Endothelial cell of umbilical vein (primary cell): Measurements from ENCODE around the gene METTL18. TPM values are rescaled to one million over a fixed set of nuclear protein-coding genes. Genes with fewer than 3 reads are reported as not detected.

Experiments used
- BruUV-seq: library from RNA; stranded (reverse); fragments of 400-500 nt; replicated peaks from 2 replicates; lab custom pipeline; 2021; lab: Mats Ljungman, UMichigan
- CTCF ChIA-PET: fragments of 300-600, 350-600 bp; sonication (Branson Sonifier 250); formaldehyde crosslinking; loops from one replicate; lab custom pipeline; 2021; ENCODE audit warnings: antibody characterized with exemption, inconsistent platforms; lab: Charles Lee
- POLR2A ChIA-PET: fragments of 300-600, 350-600 bp; sonication (Branson Sonifier 250); formaldehyde crosslinking; loops from one replicate; lab custom pipeline; 2021; ENCODE audit warnings: antibody characterized with exemption, inconsistent platforms; lab: Charles Lee
- DNase-seq: peaks from one replicate; pipeline ENCODE4 v3.0.0-alpha.2; 2011; ENCODE audit warnings: low read depth, low spot score
- FAIRE-seq: peaks from 2 replicates; lab custom pipeline; 2011; peaks lifted over from hg19 to GRCh38; lab: Jason Lieb, UNC
- H2AFZ ChIP-seq: 2 replicates; pipeline ENCODE4 v1.6.0; 2012; ENCODE audit warnings: low read depth, low read length, control low read depth, inconsistent platforms
- H3K27ac ChIP-seq: 2 replicates; pipeline ENCODE4 v1.5.1; 2011; ENCODE audit warnings: low read depth, mild to moderate bottlenecking, control low read depth, low read length, moderate library complexity; ENCODE audit not compliant: insufficient read depth
- H3K27me3 ChIP-seq, 2 experiments: 2 replicates each; pipeline versions ENCODE4 v1.6.0 to v1.6.1; 2011; ENCODE audit warnings: low read length in 2 of 2, mixed read lengths in 1 of 2; ENCODE audit not compliant: control insufficient read depth in 2 of 2, insufficient read depth in 2 of 2
- H3K36me3 ChIP-seq, 2 experiments: 2 replicates in 1 of 2; 3 replicates in 1 of 2; pipeline ENCODE4 v1.5.1; 2011; ENCODE audit warnings: low read length in 2 of 2, mild to moderate bottlenecking in 1 of 2, moderate library complexity in 1 of 2; ENCODE audit not compliant: control insufficient read depth in 2 of 2, insufficient read depth in 2 of 2; ENCODE audit errors: extremely low read depth in 1 of 2
- H3K4me1 ChIP-seq: 3 replicates; pipeline ENCODE4 v1.5.1; 2011; ENCODE audit warnings: mild to moderate bottlenecking, low read length; ENCODE audit not compliant: control insufficient read depth, insufficient read depth; ENCODE audit errors: extremely low read depth
- H3K4me2 ChIP-seq: 2 replicates; pipeline ENCODE4 v1.6.1; 2011; ENCODE audit warnings: low read length, control low read depth, mixed read lengths; ENCODE audit not compliant: insufficient read depth
- H3K4me3 ChIP-seq, 3 experiments: fragments of 200-600 bp in 1 of 3; sonication (generic), shearing (Covaris generic) in 1 of 3; replicated peaks in 1 of 3; 2 replicates each; pipeline ENCODE4 v1.5.1; 2011 to 2016; ENCODE audit warnings: control low read depth in 3 of 3, low read length in 3 of 3, mild to moderate bottlenecking in 2 of 3, inconsistent platforms in 1 of 3, low read depth in 1 of 3, moderate library complexity in 1 of 3; ENCODE audit not compliant: insufficient read depth in 1 of 3
- H3K79me2 ChIP-seq: 2 replicates; pipeline ENCODE4 v1.6.0; 2012; ENCODE audit warnings: low read length, inconsistent platforms; ENCODE audit not compliant: control insufficient read depth, insufficient read depth
- H3K9ac ChIP-seq: replicated peaks from 2 replicates; pipeline ENCODE3; 2011; ENCODE audit warnings: low read length, control low read depth; ENCODE audit not compliant: insufficient read depth; ENCODE audit errors: extremely low read depth
- H3K9me1 ChIP-seq: replicated peaks from 3 replicates; pipeline ENCODE4 v1.6.0; 2011; ENCODE audit warnings: mild to moderate bottlenecking, low read length; ENCODE audit not compliant: control insufficient read depth, insufficient read depth; ENCODE audit errors: extremely low read depth
- H3K9me3 ChIP-seq: replicated peaks from 2 replicates; pipeline ENCODE4 v1.5.1; 2012; ENCODE audit warnings: low read length, inconsistent platforms; ENCODE audit not compliant: control insufficient read depth, insufficient read depth
- H4K20me1 ChIP-seq: replicated peaks from 2 replicates; pipeline ENCODE3; 2011; ENCODE audit warnings: mild to moderate bottlenecking, low read length; ENCODE audit not compliant: control insufficient read depth, insufficient read depth; ENCODE audit errors: extremely low read depth
- CTCF ChIP-seq, 2 donors: IDR thresholded peaks; 1 replicate in 1 of 2; 2 replicates in 1 of 2; pipeline ENCODE4 v1.5.1; 2011; ENCODE audit warnings: low read length in 2 of 2, mild to moderate bottlenecking in 2 of 2, moderate library complexity in 2 of 2, control low read depth in 1 of 2, inconsistent platforms in 1 of 2, low read depth in 1 of 2; ENCODE audit not compliant: insufficient read depth in 1 of 2; ENCODE audit errors: extremely low read depth in 1 of 2
- EZH2 ChIP-seq: IDR thresholded peaks from 2 replicates; pipeline ENCODE4 v1.6.1; 2012; ENCODE audit warnings: borderline replicate concordance, low read depth, mild to moderate bottlenecking, moderate library complexity, low read length, inconsistent platforms; ENCODE audit not compliant: severe bottlenecking
- FOS ChIP-seq: IDR thresholded peaks from 2 replicates; pipeline ENCODE4 v1.6.1; 2011; ENCODE audit warnings: mild to moderate bottlenecking, low read length, moderate library complexity, borderline replicate concordance; ENCODE audit not compliant: insufficient read depth
- GATA2 ChIP-seq: IDR thresholded peaks from 2 replicates; pipeline ENCODE4 v1.7.0; 2011; ENCODE audit warnings: low read depth, mild to moderate bottlenecking, moderate library complexity, mixed read lengths, low read length; ENCODE audit not compliant: insufficient read length, insufficient read depth
- JUN ChIP-seq: IDR thresholded peaks from 2 replicates; pipeline ENCODE4 v1.6.1; 2011; ENCODE audit warnings: borderline replicate concordance, low read depth; ENCODE audit not compliant: insufficient read length, insufficient read depth
- MAX ChIP-seq: IDR thresholded peaks from 2 replicates; pipeline ENCODE4 v1.6.1; 2011; ENCODE audit not compliant: insufficient read depth, insufficient read length
- MYC ChIP-seq: IDR thresholded peaks from one replicate; pipeline ENCODE4 v1.6.1; 2011; ENCODE audit warnings: mild to moderate bottlenecking, low read depth, low read length
- POLR2A ChIP-seq: IDR thresholded peaks from 2 replicates; pipeline ENCODE4 v1.6.1; 2012; ENCODE audit warnings: low read depth, mild to moderate bottlenecking, control low read depth, low read length
- POLR2AphosphoS5 ChIP-seq: IDR thresholded peaks from 2 replicates; pipeline ENCODE4 v1.6.1; 2012; ENCODE audit warnings: low read depth, mild to moderate bottlenecking, control low read depth, low read length, moderate library complexity; ENCODE audit not compliant: insufficient read depth
- dilution Hi-C: fragments of 300-500 bp; cut with MboI; formaldehyde crosslinking; loops from one replicate; pipeline ENCODE4 v1.15.0; 2019; ENCODE audit warnings: low sequenced_read_pairs; ENCODE audit not compliant: extremely low pct_ligation_motif_present
- intact Hi-C: fragments of 100-400 bp; cut with micrococcal nuclease; formaldehyde crosslinking; loops from one replicate; pipeline ENCODE4 v1.10.0; 2022
- polyA plus RNA-seq, 4 experiments: library from polyadenylated mRNA; depleted of rRNA in 3 of 4; stranded (reverse) in 3 of 4; unstranded in 1 of 4; fragments of >200 nt; gene quantifications; 2 replicates each; pipeline versions ENCODE4 v1.2.1 to v1.2.3, GENCODE V29; 2011 to 2012; ENCODE audit warnings: missing spikeins in 1 of 4
- total RNA-seq: library from RNA; stranded (reverse); gene quantifications from 2 replicates; pipeline ENCODE4 v1.2.3, GENCODE V29; 2021

Gene METTL18
- total and polyA plus RNA-seq, 2 donors (not counting 3 experiments of a cell fraction or from before 2014, with no cell fraction given): 1.1 to 6.6 TPM

GRCh38 chr1:169816617-169817016, 21.9 kb upstream of the METTL18 start:
- intact Hi-C loops (loop anchor here (10.0 kb wide), 1 partner anchor 1068 kb away; no protein-coding TSS in a partner anchor), dilution Hi-C loops (no loop called here)
- CTCF ChIA-PET: no interaction called here
- Histone ChIP-seq H2AFZ (no peak overlapping the region), H3K4me3 (no peak overlapping the region), H3K36me3 (no peaks in the 10 kb centered on the region), H3K9me3 (no peaks in the 10 kb centered on the region), H3K4me2 (no peak overlapping the region), H4K20me1 (no peaks in the 10 kb centered on the region), H3K27ac (no peak overlapping the region), H3K9ac (no peak overlapping the region), H3K79me2 (no peaks in the 10 kb centered on the region), H3K9me1 (no peaks in the 10 kb centered on the region), H3K4me1 (no peaks in the 10 kb centered on the region), H3K27me3 (no peaks in the 10 kb centered on the region)
- no TSS peak for BruUV-seq
- POLR2A ChIA-PET: no interaction called here
- DNase-seq (no peak), FAIRE-seq (no peak)
- TF ChIP-seq GATA2 (no peak), POLR2A (no peak), MAX (no peak), POLR2AphosphoS5 (no peak), FOS (no peak), JUN (no peak), MYC (no peak), CTCF (IDR thresholded peaks at IDR 0.05; ENCODE audit: extremely low read depth in 1 of 2, insufficient read depth in 1 of 2, low read depth in 1 of 2, low read length in 2 of 2) (no peak), EZH2 (no peak)
